ENCODE measurements around the gene BHLHE23.

DNA sequence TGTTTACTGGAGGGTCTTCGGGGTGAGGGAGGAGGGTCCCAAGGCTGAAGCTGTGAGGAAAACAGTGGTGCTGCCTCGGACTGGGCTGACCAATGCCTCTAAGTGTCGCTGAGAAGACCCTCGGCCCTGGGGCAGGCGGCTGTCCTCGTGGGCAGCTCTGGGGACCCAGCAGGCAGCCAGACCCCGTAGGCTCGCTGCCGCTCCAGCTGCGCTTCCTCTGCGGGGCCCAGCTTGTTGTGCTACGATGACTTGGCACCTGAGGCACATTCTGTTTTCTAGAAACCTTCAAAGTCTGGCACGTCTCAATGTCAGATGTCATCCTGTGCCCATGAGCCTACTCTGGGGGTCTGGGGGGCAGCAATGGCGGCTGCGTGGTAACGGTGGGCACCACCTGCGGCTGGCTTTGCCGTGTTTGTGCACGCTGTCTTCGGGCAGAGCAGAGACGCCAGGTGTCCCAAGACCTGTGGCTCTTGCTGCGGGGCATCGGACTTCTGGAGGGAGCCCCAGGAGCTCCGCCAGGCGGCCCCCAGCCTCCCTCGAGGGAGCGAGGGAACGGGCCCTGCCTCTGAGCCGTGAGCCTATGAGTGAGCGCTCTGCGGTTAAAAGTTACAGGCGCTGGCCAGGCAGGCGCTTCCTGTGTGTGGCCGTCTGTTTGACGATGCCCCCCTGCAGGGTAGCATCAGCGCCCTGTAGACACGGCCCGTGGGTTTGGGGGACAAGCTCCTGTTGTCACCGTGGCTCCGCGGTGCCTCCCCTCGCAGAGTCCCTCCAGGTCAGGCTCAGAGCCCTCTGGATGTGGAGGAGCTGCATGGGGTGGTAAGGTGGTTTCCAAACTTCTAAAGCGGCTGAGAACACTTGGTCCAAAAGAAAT lies 47.4 kb downstream of the BHLHE23 start:
- TF ChIP-seq EP300 (IDR thresholded peaks at IDR 0.05; ENCODE audit: borderline replicate concordance in 1 of 2, low read depth in 1 of 2, low read length in 1 of 2) (no peak), POLR2AphosphoS5 (IDR thresholded peaks at IDR 0.05; ENCODE audit: low read depth, low read length) (no peak), RCOR1 (IDR thresholded peaks at IDR 0.05; ENCODE audit: low read length) (no peak), YY1 (IDR thresholded peaks at IDR 0.05; ENCODE audit: low read depth) (no peak), SIN3A (IDR thresholded peaks at IDR 0.05; ENCODE audit: borderline replicate concordance, low read depth, low read length) (no peak)
- TF ChIP-seq, protein P1, sequence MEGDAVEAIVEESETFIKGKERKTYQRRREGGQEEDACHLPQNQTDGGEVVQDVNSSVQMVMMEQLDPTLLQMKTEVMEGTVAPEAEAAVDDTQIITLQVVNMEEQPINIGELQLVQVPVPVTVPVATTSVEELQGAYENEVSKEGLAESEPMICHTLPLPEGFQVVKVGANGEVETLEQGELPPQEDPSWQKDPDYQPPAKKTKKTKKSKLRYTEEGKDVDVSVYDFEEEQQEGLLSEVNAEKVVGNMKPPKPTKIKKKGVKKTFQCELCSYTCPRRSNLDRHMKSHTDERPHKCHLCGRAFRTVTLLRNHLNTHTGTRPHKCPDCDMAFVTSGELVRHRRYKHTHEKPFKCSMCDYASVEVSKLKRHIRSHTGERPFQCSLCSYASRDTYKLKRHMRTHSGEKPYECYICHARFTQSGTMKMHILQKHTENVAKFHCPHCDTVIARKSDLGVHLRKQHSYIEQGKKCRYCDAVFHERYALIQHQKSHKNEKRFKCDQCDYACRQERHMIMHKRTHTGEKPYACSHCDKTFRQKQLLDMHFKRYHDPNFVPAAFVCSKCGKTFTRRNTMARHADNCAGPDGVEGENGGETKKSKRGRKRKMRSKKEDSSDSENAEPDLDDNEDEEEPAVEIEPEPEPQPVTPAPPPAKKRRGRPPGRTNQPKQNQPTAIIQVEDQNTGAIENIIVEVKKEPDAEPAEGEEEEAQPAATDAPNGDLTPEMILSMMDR (IDR thresholded peaks at IDR 0.05), result no peak
- TF ChIP-seq, protein P2, sequence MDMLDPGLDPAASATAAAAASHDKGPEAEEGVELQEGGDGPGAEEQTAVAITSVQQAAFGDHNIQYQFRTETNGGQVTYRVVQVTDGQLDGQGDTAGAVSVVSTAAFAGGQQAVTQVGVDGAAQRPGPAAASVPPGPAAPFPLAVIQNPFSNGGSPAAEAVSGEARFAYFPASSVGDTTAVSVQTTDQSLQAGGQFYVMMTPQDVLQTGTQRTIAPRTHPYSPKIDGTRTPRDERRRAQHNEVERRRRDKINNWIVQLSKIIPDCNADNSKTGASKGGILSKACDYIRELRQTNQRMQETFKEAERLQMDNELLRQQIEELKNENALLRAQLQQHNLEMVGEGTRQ (IDR thresholded peaks at IDR 0.05; ENCODE audit: borderline replicate concordance, low read depth, low read length), result no peak
- TF ChIP-seq, protein P3, sequence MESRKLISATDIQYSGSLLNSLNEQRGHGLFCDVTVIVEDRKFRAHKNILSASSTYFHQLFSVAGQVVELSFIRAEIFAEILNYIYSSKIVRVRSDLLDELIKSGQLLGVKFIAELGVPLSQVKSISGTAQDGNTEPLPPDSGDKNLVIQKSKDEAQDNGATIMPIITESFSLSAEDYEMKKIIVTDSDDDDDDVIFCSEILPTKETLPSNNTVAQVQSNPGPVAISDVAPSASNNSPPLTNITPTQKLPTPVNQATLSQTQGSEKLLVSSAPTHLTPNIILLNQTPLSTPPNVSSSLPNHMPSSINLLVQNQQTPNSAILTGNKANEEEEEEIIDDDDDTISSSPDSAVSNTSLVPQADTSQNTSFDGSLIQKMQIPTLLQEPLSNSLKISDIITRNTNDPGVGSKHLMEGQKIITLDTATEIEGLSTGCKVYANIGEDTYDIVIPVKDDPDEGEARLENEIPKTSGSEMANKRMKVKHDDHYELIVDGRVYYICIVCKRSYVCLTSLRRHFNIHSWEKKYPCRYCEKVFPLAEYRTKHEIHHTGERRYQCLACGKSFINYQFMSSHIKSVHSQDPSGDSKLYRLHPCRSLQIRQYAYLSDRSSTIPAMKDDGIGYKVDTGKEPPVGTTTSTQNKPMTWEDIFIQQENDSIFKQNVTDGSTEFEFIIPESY (IDR thresholded peaks at IDR 0.05; ENCODE audit: borderline replicate concordance, low read depth), result no peak

All from SK-N-SH (cell line).